Measurements from ENCODE around the gene CPVL. TPM values are rescaled to one million over a fixed set of nuclear protein-coding genes. Genes with fewer than 3 reads are reported as not detected.

Gene CPVL
- total RNA-seq, 1 donor from 2014 or later, result not detected

DNA sequence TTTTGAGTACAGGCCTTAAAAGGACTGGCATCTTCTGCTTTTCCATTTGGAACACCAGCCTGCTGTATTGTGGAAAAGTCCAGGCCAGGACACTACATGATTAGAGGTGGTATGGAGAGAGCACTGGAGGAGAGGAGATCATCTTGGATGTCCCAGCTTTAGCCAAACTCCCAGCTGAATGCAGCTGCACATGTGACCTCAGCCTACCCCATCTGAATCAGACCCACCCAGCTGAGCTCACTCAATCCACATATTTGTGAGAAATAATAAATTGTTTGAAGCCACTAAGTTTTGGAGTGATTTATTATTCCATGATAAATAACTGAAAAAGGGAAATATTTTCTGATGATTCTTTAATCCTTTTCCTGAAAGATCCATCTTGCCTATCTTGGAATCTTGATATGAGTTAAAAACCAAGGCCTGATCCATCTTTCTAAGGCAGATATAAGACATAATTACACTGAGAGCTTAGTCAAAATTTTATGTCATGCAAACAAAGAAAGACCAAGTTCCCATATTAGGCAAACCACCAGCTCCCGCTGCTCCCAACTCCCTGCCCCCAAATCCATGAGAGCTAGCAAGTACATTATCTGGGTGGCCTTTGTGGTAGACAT lies 133.1 kb downstream of the CPVL start:
- no peaks in the 10 kb centered on the region for H3K36me3 Mint-ChIP-seq (ENCODE audit: low read depth)
- DNase-seq (ENCODE audit: low spot score), result no peak
- no peak overlapping the region for H3K4me3 Mint-ChIP-seq (ENCODE audit: low read depth)
- intact Hi-C loops (cut with micrococcal nuclease), result no loop called here
- no peaks in the 10 kb centered on the region for H3K9me3 Mint-ChIP-seq
- no peaks in the 10 kb centered on the region for H3K4me1 Mint-ChIP-seq (ENCODE audit: low read depth)
- H3K27me3 Mint-ChIP-seq (ENCODE audit: low read depth), result no peaks in the 10 kb centered on the region
- H3K27ac Mint-ChIP-seq, result no peak overlapping the region

- Mint-ChIP-seq H3K27ac (no peak overlapping the region), H3K4me3 (ENCODE audit: low read depth) (no peak overlapping the region), H3K4me1 (ENCODE audit: low read depth) (no peaks in the 10 kb centered on the region), H3K9me3 (no peaks in the 10 kb centered on the region), H3K27me3 (ENCODE audit: low read depth) (peaks cover 3% of the 10 kb centered on the region), H3K36me3 (ENCODE audit: low read depth) (no peaks in the 10 kb centered on the region)
- intact Hi-C loops (cut with micrococcal nuclease), result no loop called here
- no peak for DNase-seq (ENCODE audit: low spot score)
Observed at GRCh38 chr7:29009947-29010346, 136.4 kb downstream of the CPVL start.

DNA sequence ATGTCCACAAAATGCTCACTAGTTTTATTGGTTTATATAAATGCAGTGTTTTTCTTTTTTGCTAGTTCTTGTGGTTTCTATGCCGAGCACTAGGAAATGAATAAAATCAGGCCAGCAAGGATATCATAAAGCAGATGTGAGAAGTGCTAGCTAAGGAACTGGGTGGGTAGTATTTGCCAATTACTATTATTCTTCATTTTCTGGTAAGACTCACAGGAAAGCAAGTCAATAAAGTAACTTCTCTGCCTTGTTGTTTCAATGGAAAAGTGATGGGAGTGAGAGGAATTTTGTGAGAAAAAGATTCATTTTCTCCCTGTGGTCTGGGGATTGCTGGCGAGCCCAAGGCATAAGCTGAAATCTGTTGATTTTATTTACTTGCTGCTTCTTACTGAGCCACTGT lies 137.7 kb downstream of the CPVL start:
- H3K4me3 Mint-ChIP-seq (ENCODE audit: low read depth), result no peak overlapping the region
- no peaks in the 10 kb centered on the region for H3K4me1 Mint-ChIP-seq (ENCODE audit: low read depth)
- H3K27me3 Mint-ChIP-seq (ENCODE audit: low read depth), result peaks cover 3% of the 10 kb centered on the region
- DNase-seq (ENCODE audit: low spot score), result no peak
- H3K36me3 Mint-ChIP-seq (ENCODE audit: low read depth), result no peaks in the 10 kb centered on the region
- no peak overlapping the region for H3K27ac Mint-ChIP-seq
- intact Hi-C loops (cut with micrococcal nuclease), result no loop called here
- H3K9me3 Mint-ChIP-seq, result no peaks in the 10 kb centered on the region

- H3K27me3 Mint-ChIP-seq (ENCODE audit: low read depth), result peaks cover 4% of the 10 kb centered on the region
- H3K9me3 Mint-ChIP-seq, result no peaks in the 10 kb centered on the region
Observed at GRCh38 chr7:29007127-29007526, 139.2 kb downstream of the CPVL start.

DNA sequence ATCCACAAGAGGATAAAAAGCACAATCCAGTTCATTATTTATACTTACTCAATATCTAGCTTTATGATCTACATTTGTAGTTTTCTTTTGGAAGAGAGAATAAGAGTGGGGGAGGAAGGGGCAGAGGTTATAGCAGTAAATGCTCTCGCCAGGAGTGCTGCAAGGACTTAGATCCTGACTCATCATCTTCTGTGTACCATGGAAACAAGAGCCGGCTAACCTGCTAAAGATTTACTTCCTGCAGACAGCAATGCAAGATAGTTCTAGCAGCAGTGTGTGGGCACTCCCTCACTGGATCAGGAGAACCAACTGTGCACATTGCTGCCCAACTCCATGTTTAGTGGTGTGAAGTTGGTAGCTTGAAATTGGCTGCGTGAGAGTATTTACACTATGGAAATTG lies 140.5 kb downstream of the CPVL start:
- Mint-ChIP-seq H3K4me1 (ENCODE audit: low read depth) (no peaks in the 10 kb centered on the region), H3K36me3 (ENCODE audit: low read depth) (no peaks in the 10 kb centered on the region), H3K27me3 (ENCODE audit: low read depth) (peaks cover 4% of the 10 kb centered on the region), H3K9me3 (no peaks in the 10 kb centered on the region), H3K4me3 (ENCODE audit: low read depth) (no peak overlapping the region), H3K27ac (no peak overlapping the region)
- intact Hi-C loops (cut with micrococcal nuclease), result no loop called here
- DNase-seq (ENCODE audit: low spot score), result no peak

More at GRCh38 chr7:29007127-29007526, 139.2 kb downstream of the CPVL start:
- no peak overlapping the region for H3K27ac Mint-ChIP-seq
- H3K4me3 Mint-ChIP-seq (ENCODE audit: low read depth), result no peak overlapping the region
- no peak for DNase-seq (ENCODE audit: low spot score)
- H3K36me3 Mint-ChIP-seq (ENCODE audit: low read depth), result no peaks in the 10 kb centered on the region
- H3K4me1 Mint-ChIP-seq (ENCODE audit: low read depth), result no peaks in the 10 kb centered on the region
- intact Hi-C loops (cut with micrococcal nuclease), result no loop called here

DNA sequence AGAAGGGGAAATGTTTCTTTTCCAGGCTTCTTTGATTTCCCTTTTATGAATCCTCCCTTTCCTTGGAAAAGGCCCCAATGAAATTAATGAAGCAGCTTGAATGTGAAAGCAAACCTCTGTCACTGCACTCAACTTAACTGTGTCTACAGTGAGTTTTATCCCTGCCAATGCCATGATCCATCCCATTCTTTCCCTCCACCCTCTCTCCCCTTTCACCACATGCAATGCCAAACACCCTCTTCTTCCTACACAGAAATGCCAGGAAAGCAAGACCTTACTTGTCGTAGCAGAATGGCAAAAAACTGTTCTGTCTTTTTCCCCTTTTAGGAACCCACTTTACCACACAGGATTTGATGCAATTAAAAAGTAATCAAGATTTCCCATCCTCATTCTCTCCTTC lies 140.9 kb downstream of the CPVL start:
- Mint-ChIP-seq H3K36me3 (ENCODE audit: low read depth) (no peaks in the 10 kb centered on the region), H3K4me3 (ENCODE audit: low read depth) (no peak overlapping the region), H3K9me3 (no peaks in the 10 kb centered on the region), H3K27me3 (ENCODE audit: low read depth) (peaks cover 4% of the 10 kb centered on the region), H3K27ac (no peak overlapping the region), H3K4me1 (ENCODE audit: low read depth) (no peaks in the 10 kb centered on the region)
- intact Hi-C loops (cut with micrococcal nuclease), result no loop called here
- no peak for DNase-seq (ENCODE audit: low spot score)

GRCh38 chr7:29003703-29004102 lies 142.6 kb downstream of the CPVL start:
- Mint-ChIP-seq H3K36me3 (ENCODE audit: low read depth) (no peaks in the 10 kb centered on the region), H3K9me3 (no peaks in the 10 kb centered on the region), H3K27me3 (ENCODE audit: low read depth) (peaks cover 4% of the 10 kb centered on the region), H3K27ac (no peak overlapping the region), H3K4me3 (ENCODE audit: low read depth) (no peak overlapping the region), H3K4me1 (ENCODE audit: low read depth) (no peaks in the 10 kb centered on the region)
- DNase-seq (ENCODE audit: low spot score), result no peak
- intact Hi-C loops (cut with micrococcal nuclease), result no loop called here

DNA sequence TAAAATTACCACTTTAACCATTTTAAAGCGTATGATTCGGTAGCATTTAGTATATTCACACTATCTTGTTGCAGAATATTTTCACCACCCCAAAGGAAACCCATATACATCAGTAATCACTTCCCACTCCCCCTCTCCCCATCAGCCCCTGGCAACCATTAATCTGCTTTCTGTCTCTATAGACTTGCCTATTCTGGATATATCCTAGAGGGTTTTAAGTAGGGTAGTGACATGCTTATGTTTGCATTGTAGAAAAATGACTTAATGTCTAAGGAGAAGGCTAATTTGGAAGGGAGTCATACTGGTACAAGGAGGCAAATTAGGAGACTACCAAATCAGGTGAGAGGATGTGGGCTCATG lies 145.6 kb downstream of the CPVL start:
- no peak overlapping the region for H3K4me3 Mint-ChIP-seq (ENCODE audit: low read depth)
- no peak for DNase-seq (ENCODE audit: low spot score)
- no peaks in the 10 kb centered on the region for H3K4me1 Mint-ChIP-seq (ENCODE audit: low read depth)
- H3K27me3 Mint-ChIP-seq (ENCODE audit: low read depth), result peaks cover 1% of the 10 kb centered on the region
- H3K36me3 Mint-ChIP-seq (ENCODE audit: low read depth), result no peaks in the 10 kb centered on the region
- no peak overlapping the region for H3K27ac Mint-ChIP-seq
- intact Hi-C loops (cut with micrococcal nuclease), result no loop called here
- H3K9me3 Mint-ChIP-seq, result no peaks in the 10 kb centered on the region

DNA sequence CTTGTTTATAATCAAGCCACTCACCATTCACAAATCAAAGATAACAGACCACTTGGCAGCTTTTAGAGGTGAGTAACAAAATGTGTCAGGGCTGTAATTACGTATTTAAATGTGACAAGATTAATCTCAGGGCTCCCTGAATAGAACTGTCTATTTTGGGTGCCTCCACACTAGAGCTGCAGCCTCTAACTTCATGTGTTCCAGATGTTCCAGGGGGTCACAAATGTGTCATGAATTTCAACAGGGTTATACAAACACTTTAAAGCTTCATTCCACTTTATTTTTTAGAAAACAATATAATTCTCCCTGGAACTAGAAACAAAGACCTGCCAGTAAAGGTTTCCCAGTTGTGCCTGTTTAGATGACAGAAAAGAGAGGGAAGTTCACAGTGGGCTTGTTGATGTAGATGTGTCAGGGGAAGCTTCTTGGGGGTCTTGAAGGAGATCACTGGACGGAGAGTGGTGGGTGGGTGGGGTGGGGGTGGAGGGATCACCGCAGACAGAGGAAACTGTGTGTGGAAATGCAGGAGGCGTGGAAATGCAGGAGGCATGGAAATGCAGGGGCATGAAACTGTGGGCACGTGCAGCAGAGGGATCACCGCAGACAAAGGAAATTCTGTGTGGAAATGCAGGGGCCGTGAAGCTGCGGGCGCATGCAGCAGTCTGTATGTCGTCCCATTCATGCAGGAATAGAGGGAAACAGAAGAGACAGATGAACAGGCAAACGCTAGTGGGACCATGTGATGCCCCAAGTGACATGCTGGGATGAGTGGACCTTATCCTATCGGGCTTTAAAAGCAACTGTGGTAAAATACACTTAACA lies 146.2 kb downstream of the CPVL start:
- Mint-ChIP-seq H3K4me3 (ENCODE audit: low read depth) (no peak overlapping the region), H3K9me3 (no peaks in the 10 kb centered on the region), H3K4me1 (ENCODE audit: low read depth) (no peaks in the 10 kb centered on the region), H3K36me3 (ENCODE audit: low read depth) (no peaks in the 10 kb centered on the region), H3K27ac (no peak overlapping the region), H3K27me3 (ENCODE audit: low read depth) (peaks cover 1% of the 10 kb centered on the region)
- intact Hi-C loops (cut with micrococcal nuclease), result no loop called here
- DNase-seq (ENCODE audit: low spot score), result no peak

- Mint-ChIP-seq H3K27me3 (ENCODE audit: low read depth) (peaks cover 1% of the 10 kb centered on the region), H3K36me3 (ENCODE audit: low read depth) (no peaks in the 10 kb centered on the region), H3K4me1 (ENCODE audit: low read depth) (no peaks in the 10 kb centered on the region), H3K9me3 (no peaks in the 10 kb centered on the region), H3K4me3 (ENCODE audit: low read depth) (no peak overlapping the region), H3K27ac (no peak overlapping the region)
- DNase-seq (ENCODE audit: low spot score), result no peak
- intact Hi-C loops (cut with micrococcal nuclease), result no loop called here
Observed at GRCh38 chr7:28999427-28999826, 146.9 kb downstream of the CPVL start.

DNA sequence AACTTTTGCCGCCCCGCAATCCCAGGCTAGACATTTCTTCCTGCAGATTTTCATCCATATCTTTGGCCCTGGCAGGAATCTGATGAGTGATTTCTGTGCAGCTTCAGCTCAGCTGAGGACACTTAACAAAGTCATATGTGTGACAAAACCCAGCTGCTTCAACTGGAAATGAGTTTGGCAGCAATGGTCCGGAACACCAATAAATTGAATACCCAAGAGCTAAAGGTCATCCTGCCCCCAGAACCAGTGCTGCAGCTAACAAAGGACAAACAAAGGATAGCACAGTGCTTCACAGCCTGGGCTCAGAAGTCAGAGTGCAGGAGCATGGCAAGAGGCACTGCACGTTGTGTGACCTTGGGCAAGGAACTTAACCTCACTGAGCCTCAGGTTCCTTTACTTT lies 148.2 kb downstream of the CPVL start:
- no peaks in the 10 kb centered on the region for H3K4me1 Mint-ChIP-seq (ENCODE audit: low read depth)
- H3K36me3 Mint-ChIP-seq (ENCODE audit: low read depth), result no peaks in the 10 kb centered on the region
- intact Hi-C loops (cut with micrococcal nuclease), result no loop called here
- no peak for DNase-seq (ENCODE audit: low spot score)
- no peak overlapping the region for H3K27ac Mint-ChIP-seq
- H3K4me3 Mint-ChIP-seq (ENCODE audit: low read depth), result no peak overlapping the region
- H3K27me3 Mint-ChIP-seq (ENCODE audit: low read depth), result no peaks in the 10 kb centered on the region
- H3K9me3 Mint-ChIP-seq, result no peaks in the 10 kb centered on the region

GRCh38 chr7:28996836-28997235 lies 149.5 kb downstream of the CPVL start:
- H3K27ac Mint-ChIP-seq, result no peak overlapping the region
- no peaks in the 10 kb centered on the region for H3K4me1 Mint-ChIP-seq (ENCODE audit: low read depth)
- H3K27me3 Mint-ChIP-seq (ENCODE audit: low read depth), result no peaks in the 10 kb centered on the region
- intact Hi-C loops (cut with micrococcal nuclease), result no loop called here
- H3K9me3 Mint-ChIP-seq, result no peaks in the 10 kb centered on the region
- H3K4me3 Mint-ChIP-seq (ENCODE audit: low read depth), result no peak overlapping the region
- no peaks in the 10 kb centered on the region for H3K36me3 Mint-ChIP-seq (ENCODE audit: low read depth)
- no peak for DNase-seq (ENCODE audit: low spot score)

DNA sequence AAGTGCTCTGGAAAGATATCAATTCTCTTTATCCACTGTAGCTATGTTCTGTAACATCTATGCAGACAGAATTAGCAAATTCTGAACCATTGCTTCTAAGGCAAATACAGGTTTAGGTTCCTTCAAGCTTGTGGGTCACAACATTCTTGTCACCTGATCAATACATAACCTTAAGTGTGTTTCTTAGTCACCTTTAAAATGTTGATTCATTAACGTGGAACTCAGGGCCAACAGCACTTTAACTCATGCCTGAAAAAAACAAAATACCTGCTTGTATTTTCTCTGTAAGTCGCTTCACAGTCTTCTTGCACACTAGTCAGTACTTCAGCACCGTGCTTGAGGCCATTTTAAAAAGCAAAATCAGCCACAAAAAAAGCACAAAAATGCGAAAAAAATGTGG lies 153.0 kb downstream of the CPVL start:
- H3K4me1 Mint-ChIP-seq (ENCODE audit: low read depth), result no peaks in the 10 kb centered on the region
- H3K9me3 Mint-ChIP-seq, result no peaks in the 10 kb centered on the region
- H3K4me3 Mint-ChIP-seq (ENCODE audit: low read depth), result no peak overlapping the region
- H3K36me3 Mint-ChIP-seq (ENCODE audit: low read depth), result no peaks in the 10 kb centered on the region
- intact Hi-C loops (cut with micrococcal nuclease), result no loop called here
- no peak overlapping the region for H3K27ac Mint-ChIP-seq
- H3K27me3 Mint-ChIP-seq (ENCODE audit: low read depth), result no peaks in the 10 kb centered on the region
- no peak for DNase-seq (ENCODE audit: low spot score)
